ENCODE results near the gene COL23A1. TPM values are rescaled to one million over a fixed set of nuclear protein-coding genes. Genes with fewer than 3 reads are reported as not detected.

COL23A1 gene
- total RNA-seq, 1 experiment from 2014 or later: 1.2 TPM

DNA sequence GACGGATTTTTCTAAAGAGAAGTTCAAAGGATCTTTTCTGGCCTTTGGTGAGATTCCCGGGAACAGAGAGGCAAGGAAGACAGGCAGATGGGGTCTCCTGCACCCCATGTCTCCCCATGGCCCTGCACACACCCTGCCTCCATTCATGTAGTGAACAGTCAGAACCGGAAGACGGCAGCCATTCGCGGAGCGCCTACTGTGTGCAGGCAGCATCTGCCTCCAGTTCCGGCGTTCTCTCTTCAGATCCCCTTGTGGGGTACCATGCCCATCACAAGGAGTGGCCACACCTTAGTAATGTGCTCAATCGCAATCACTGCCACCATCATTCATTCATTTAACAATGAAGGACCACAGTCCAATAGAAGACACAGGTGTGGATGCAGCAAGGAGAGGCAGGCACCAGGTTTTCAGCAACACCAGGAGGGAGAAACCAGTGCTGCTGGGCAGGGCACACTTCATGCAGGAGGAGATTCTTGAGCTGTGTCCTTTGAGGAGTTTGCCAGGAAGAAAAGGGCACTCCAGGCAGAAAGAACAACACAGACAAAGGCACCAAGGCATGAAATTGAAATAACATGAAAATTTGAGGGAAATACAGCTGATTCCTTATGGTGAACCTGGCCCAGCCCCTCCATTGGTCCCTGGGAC, 186.1 kb downstream of the COL23A1 start:
- no peak for DNase-seq (ENCODE audit: low read depth)
- in situ Hi-C loops (cut with HindIII; ENCODE audit: low pct_unique_long_range_greater_than_20kb, low sequenced_read_pairs): no loop called here

DNA sequence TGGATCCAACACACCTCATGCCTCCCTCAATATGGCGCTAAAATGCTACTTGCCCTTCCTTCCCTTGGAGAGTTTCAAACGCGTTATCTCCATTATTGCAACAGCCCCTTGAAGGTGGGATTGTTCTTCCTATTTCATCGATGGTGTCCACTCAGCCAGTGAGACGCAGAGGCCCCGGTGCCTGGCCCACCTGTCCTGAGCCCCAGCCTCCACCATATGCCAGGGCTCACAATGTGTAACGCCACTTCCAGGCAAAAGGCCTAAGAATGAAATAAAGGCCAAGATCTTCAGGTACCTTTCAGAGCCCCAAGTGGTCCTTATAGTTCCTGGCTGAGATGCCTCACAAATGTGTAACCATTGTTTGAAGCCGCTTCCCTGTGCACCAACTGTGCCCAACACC, 186.8 kb downstream of the COL23A1 start:
- DNase-seq (ENCODE audit: low read depth): no peak
- in situ Hi-C loops (cut with HindIII; ENCODE audit: low pct_unique_long_range_greater_than_20kb, low sequenced_read_pairs): no loop called here

DNA sequence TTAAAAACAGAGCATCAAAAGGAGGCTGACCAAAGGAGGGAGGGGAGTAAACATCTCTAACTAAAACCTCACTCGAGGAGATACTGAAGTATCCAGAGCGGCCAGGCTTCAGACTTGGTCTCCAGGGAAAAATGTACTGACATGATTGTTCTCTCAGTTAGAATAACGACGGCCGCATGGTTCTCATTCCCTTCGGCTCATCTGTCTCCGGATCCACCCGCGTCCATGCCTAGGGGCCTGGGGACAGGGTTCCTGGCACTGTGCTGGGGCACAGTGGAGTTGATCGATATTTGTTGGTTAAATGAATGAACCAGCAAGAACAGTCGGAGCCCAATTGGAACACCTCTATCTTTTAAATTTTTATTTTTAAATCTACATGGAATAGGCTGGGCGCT, 190.5 kb downstream of the COL23A1 start:
- DNase-seq (ENCODE audit: low read depth): no peak
- in situ Hi-C loops (cut with HindIII; ENCODE audit: low pct_unique_long_range_greater_than_20kb, low sequenced_read_pairs): no loop called here

DNA sequence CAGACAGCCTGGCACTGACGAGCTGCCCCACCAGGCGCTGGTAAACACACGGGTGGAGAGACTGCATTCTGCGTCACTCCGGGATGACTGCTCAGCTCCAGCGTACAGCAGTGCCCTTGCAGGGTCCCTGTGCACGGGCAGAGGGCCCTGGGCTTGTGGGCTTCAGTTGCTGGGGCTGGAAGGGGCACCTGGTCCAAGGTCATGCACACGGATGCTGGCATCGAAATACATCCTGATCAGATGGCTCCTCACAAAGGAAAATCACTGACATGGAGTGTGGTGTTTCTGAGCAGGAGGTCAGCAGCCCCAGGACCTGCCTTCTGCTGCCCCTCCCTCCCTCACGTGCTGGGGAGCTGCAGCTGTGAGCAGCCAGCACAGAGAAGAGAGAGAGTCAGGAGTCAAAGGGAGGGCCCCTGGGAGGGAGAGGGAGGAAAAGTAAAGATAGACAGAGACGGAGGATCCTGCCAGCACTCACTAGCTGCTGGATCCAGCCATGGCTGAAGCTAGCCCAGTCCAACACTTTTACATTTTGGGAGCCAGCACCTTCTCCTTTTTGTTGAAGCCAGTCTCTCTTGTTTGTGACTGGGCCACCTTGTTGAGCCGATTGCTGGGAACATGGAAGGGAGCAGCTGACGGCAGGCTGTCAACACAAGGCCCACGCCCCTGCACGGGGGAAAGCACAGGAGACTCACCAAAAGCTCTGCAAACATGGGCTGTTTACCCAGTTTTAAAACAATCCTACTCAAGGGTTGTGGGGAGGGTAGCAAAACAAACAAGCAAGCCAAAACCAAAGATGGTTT, 191.1 kb downstream of the COL23A1 start:
- in situ Hi-C loops (cut with HindIII; ENCODE audit: low pct_unique_long_range_greater_than_20kb, low sequenced_read_pairs): no loop called here
- DNase-seq (ENCODE audit: low read depth): no peak

DNA sequence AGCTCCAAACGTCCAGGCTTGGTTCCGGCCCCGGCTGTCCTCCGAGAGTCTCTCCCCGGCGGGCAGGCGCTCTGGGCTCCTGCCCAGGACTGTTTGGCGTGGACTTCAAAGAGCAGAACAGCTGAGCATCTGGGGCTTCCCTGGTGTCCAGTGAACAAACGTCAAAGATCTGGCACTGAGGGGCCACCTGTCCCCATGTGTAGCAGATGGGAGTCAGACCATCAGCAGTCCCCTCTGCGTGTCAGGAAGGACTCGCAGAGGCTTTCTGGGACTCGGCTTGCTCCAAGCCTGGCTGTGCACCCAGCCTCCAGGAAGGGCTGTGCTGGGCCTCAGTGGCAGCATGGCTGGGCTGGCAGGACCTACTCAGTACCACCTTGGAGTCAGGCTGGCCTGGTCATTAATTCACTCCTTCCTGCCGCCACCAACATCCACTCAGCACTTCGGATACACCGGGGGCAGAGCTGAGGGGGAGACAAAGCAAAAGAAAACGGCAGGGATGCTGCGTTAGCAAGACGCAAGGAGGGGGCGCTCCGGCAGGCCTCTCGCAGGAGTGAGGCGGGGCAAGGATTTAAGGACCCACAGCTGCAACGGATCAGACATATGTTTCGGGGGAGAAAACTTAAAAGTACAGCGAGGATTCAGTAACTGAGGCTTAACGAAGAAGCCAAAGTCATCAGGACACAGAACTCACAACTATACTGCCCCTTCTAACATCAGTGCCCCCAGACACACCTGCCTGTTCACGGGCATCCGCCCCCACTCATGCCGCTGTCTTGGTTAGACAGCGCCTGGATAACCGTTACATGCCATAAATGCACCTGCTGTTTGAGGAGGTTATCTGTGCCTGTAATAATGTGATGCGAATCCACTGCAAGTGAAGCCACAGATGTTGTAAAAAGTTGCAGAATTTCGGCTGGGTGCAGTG, 193.1 kb downstream of the COL23A1 start:
- in situ Hi-C loops (cut with HindIII; ENCODE audit: low pct_unique_long_range_greater_than_20kb, low sequenced_read_pairs): no loop called here
- no peak for DNase-seq (ENCODE audit: low read depth)

DNA sequence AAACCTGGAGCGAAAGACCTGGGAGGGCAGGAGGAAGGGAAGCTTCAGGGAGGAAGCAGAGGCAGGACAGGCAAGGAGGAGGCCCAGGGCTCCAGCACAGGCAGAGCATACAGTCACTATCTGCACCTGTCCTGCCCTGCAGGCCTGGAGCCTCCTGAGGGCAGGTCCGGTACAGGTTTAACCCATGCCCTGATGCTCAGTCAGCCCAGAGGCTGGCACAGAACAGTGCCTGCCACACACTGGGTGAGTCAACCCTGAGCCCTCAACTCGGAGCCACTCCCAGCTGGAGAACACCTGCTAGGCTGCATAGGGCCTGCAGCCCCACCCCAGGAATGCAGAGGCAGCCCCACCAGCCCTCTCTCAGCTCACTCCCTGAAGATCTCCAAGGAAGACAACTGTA, 196.1 kb downstream of the COL23A1 start:
- in situ Hi-C loops (cut with HindIII; ENCODE audit: low pct_unique_long_range_greater_than_20kb, low sequenced_read_pairs): no loop called here
- no peak for DNase-seq (ENCODE audit: low read depth)

DNA sequence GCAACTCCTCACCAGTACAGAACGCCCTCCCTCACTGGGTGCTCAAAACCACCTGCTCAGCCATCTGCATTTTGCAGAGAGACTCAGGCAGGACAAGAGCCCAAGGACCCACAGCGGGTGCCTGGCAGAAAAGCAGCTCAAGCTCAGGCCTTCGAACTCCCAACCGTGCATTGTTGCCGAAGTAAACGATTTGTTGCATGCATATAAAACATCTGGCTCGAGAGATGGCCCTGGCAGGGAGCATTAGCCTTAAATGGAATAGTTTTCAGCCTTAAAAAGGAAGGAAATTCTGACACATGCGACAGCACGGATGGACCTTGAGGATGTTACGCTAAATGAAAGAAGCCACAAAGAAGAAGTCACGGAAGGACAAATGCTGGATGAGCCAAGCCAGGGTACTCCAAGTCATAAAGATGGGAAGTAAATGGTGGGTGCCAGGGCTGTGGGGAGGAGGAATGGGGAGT, 197.2 kb downstream of the COL23A1 start:
- no peak for DNase-seq (ENCODE audit: low read depth)
- in situ Hi-C loops (cut with HindIII; ENCODE audit: low pct_unique_long_range_greater_than_20kb, low sequenced_read_pairs): no loop called here

DNA sequence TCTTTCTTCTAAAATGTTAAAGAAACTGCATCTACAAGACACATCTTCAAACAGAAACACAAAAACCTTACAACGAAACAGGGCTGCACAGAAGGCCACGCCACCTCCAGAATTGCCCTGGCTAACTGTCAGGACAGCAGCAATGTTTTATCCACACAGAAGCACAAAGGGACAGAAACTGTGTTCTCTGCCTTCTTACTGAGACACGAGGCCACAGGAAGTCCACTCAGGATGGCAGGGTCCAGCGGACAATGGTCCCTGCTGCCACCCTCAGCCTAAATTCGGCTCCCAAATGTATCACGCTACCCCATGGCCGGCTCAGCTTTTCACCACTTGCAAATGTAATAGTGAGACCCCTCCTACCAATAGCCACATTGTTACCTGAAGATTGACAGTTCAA, 197.8 kb downstream of the COL23A1 start:
- in situ Hi-C loops (cut with HindIII; ENCODE audit: low pct_unique_long_range_greater_than_20kb, low sequenced_read_pairs): no loop called here
- no peak for DNase-seq (ENCODE audit: low read depth)

DNA sequence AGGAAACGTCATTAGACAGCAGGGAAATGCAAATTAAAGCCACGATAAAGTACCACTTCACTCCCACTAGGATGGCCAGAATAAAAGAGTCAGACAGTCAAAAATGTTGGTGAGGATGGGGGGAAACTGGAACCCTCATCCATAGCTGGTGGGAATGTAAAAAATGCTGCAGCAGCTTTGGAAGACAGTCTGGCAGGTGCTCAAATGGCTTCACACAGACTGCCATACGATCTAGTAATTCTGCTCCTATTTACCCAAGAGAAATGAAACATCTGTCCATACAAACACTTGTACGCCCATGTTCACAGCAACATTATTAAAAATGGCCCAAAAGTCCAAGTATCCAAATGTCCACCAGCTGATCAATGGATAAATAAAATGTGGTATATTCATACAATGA, 198.7 kb downstream of the COL23A1 start:
- DNase-seq (ENCODE audit: low read depth): no peak
- in situ Hi-C loops (cut with HindIII; ENCODE audit: low pct_unique_long_range_greater_than_20kb, low sequenced_read_pairs): no loop called here

DNA sequence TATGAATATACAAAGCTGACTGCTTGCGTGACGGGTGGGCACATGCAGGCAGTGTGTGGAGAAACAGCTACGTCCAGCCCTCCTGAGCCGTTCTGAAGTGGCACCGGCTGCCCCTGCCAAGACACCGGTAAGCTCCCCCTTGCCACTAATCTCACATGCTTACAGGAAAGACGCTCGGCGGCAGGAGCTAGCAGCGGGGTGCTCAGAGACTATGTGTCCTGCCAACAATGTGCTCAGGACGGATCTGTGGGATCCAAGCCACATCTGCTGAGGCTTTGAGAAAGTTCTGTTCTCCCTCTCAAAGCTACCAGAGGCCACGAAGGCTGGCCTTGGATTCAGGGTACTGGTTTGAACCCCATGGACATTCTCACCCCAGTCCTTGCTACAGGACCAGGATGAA, 200.4 kb downstream of the COL23A1 start:
- in situ Hi-C loops (cut with HindIII; ENCODE audit: low pct_unique_long_range_greater_than_20kb, low sequenced_read_pairs): no loop called here
- no peak for DNase-seq (ENCODE audit: low read depth)

DNA sequence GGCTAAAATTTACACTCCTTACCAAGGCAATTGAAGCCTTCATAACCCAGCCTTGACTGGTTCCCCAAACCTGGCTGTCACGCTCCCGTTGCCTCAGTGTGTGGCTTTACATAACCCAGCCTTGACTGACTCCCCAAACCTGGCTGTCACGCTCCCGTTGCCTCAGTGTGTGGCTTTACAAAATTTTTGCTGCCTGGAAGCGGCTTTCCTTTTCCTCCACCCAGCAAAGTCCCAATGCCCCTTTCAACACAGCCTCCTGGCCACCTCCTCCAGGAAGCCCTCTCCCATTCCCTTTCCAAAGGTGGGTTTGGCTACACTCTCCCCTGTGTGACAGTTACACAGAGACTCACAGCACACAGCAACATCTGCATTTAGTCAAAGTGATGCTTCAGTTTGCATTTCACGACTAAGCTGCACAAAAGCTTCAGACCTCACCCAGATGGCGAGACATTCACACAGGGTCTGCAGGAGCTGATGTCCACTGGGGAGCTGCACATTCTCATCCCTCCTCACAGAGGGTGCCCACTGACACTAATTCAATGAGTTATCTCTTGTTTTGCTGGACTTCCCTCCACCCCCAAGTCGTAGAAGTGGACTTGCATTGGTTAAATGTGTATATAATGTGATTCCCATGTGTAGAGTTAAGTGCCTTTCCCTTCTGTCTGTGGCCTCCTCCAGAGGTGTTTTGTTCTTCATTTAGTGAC, 201.0 kb downstream of the COL23A1 start:
- in situ Hi-C loops (cut with HindIII; ENCODE audit: low pct_unique_long_range_greater_than_20kb, low sequenced_read_pairs): no loop called here
- DNase-seq (ENCODE audit: low read depth): no peak

DNA sequence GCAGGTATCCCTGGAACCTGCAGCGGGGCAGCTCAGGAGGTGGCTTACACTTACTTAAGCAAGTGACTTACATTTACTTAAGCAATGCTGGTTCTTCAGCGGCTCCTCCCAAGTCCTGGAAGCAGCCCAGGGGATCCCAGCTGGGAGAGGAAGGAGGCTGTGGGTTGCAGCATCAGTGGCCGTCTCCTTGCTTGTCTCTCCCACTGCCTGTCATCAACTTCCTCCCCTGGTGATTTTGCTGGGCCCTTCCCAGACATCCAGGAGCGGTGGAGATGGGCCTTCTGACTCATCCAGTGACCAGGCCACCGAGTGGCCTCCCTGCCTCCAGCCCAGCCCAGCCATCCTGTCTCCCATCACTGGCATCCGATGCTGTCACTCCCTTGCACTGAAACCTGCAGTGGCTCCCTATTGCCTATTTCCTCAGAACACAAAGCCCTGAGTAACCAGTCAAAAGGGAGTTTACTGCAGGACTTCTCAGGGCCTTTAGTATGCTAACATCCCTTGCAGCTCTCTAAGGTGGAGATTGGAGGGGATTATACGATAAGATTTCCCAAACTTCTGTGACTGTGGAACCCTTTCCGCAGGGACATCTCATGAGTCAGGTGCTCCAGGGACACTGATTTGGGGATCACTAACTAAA, 201.7 kb downstream of the COL23A1 start:
- no peak for DNase-seq (ENCODE audit: low read depth)
- in situ Hi-C loops (cut with HindIII; ENCODE audit: low pct_unique_long_range_greater_than_20kb, low sequenced_read_pairs): no loop called here

DNA sequence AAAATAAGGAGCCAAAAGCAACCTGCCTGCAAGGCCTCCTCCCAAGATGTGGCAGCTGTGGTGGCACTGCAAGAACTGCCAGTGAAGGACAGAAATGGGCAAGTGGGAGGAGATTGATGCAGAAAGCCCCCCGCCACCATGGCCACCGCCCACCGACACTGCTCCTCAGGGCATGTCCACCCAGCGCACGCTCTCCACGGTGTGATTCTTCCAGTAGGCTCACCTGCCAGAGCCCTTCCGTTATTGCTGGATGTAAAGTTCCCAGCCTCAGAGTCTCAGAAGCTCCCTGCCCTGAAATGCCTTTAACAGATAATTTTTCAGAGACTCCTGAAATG, 202.4 kb downstream of the COL23A1 start:
- in situ Hi-C loops (cut with HindIII; ENCODE audit: low pct_unique_long_range_greater_than_20kb, low sequenced_read_pairs): no loop called here
- no peak for DNase-seq (ENCODE audit: low read depth)

DNA sequence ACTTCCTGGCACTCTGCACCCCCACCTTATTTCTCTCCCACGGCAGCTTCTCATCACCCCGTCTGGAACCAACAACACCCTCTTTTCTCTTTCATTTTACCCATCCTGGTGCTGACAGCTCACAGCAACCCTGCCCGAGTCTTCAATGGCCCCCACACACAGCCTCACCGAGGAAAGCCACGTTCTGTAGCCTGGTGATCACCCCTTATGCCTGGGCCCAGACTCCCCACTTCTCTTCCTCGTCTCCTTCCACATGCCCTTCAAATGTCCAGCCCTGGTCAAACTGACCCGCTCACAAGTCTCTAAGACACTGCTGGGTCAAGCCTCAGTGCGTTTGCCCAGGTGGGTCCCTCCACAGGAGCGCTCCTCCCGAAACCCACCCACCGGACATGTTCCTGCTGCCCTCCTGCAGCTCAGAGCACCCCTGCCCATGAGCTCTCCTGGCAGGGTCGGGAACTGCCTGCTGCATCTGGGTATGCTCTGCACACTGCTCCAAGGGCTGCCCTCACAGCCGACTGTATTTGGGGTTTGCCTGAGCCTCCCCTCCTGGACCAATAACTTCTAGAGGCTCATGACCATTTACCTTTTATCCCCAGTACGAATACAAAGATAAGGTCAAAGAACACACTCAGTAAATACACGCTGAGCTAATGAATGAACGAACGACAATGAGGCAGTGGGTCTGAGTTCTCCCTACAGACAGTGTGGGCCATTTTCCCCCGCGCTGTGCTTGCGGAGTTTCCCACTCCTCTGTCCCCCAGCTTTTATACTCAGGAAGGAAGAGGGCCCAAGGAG, 202.9 kb downstream of the COL23A1 start:
- no peak for DNase-seq (ENCODE audit: low read depth)
- in situ Hi-C loops (cut with HindIII; ENCODE audit: low pct_unique_long_range_greater_than_20kb, low sequenced_read_pairs): no loop called here

DNA sequence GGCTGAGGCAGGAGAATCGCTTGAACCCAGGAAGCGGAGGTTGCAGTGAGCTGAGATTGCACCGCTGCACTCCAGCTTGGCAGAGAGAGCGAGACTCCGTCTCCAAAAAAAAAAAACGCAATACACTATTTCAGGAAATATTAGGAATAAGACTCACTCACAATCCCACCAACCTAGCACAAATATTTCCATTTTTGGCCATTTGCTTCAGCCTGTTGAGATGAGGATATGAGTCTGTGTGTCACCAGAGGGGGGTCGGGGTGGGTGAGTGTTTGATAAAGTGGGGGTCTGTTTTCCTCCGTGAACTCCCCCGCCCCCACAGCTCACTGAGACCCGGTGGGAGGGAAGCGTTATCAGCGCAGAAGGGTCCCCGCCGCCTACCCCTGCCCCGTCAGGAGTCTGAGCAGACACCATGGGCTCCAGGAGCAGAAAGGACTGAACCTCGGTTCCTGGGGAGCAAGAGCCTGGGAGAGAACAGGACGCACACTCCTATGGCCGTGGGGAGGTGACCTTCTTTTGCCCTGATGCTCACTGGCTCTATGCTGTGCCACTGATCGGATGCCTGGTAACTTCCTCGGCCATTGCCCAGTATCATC, 203.8 kb downstream of the COL23A1 start:
- no peak for DNase-seq (ENCODE audit: low read depth)
- in situ Hi-C loops (cut with HindIII; ENCODE audit: low pct_unique_long_range_greater_than_20kb, low sequenced_read_pairs): no loop called here

DNA sequence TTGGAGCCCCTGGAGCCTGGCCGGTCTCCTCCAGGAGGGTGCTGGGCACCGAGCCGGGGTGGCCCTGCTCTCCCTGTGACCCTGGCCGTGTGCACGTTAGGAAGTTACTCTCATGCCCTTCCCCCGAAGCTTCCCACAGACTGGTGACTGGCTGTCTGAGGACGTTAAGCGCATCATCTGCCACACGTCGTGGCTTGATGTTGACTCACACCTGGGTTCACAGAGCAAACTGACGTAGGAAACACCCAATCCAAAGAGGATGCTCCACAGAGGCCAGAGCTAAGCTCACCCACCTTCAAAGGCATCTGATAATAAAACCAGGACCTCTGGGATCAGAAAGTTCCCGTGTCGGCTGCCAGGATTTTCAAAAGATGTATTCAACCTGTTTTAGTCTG, 204.7 kb downstream of the COL23A1 start:
- peak; percentile 28 for DNase-seq (ENCODE audit: low read depth)
- in situ Hi-C loops (cut with HindIII; ENCODE audit: low pct_unique_long_range_greater_than_20kb, low sequenced_read_pairs): no loop called here
